Eye (tissue), 1 donor: ENCODE data around the gene ABCA6.
A peak's percentile ranks its signal among the peaks of the same experiment; 100 is the strongest.
"Not testable (repeated sequence)": the region's sequence is repeated elsewhere in the genome, so short reads cannot be mapped to it uniquely, and the experiment has no call there.

Source experiments
- DNase-seq: peaks from one replicate; pipeline ENCODE4 v3.0.0-alpha.2; 2015

ABCA6 gene

DNA sequence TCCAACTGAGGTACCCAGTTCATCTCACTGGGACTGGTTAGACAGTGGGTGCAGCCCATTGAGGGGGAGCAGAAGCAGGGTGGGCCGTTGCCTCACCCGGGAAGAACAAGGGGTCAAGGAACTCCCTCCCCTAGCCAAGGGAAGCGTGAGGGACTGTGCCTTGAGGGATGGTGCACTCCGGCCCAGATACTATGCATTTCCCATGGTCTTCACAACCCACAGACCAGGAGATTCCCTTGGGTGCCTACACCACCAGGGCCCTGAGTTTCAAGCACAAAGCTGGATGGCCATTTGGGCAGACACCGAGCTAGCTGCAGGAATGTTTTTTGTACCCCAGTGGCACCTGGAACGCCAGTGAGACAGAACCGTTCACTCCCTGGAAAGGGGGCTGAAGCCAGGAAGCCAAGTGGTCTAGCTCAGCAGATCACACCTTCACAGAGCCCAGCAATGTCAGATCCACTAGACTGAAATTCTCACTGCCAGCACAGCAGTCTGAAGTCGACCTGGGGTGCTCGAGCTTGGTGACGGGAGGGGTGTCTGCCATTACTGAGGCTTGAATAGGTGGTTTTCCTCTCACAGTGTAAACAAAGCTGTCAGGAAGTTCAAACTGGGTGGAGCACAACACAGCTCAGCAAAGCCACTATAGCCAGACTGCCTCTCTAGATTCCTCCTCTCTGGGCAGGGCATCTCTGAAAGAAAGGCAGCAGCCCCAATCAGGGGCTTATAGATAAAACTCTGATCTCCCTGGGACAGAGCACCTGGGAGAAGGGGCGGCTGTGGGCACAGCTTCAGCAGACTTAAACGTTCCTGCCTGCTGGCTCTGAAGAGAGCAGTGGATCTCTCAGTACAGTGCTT is 71.1 kb downstream of the ABCA6 start:
- not testable (repeated sequence) for DNase-seq

GRCh38 chr17:69069226-69069750 is 72.4 kb downstream of the ABCA6 start:
- DNase-seq, result peak; percentile 23

DNA sequence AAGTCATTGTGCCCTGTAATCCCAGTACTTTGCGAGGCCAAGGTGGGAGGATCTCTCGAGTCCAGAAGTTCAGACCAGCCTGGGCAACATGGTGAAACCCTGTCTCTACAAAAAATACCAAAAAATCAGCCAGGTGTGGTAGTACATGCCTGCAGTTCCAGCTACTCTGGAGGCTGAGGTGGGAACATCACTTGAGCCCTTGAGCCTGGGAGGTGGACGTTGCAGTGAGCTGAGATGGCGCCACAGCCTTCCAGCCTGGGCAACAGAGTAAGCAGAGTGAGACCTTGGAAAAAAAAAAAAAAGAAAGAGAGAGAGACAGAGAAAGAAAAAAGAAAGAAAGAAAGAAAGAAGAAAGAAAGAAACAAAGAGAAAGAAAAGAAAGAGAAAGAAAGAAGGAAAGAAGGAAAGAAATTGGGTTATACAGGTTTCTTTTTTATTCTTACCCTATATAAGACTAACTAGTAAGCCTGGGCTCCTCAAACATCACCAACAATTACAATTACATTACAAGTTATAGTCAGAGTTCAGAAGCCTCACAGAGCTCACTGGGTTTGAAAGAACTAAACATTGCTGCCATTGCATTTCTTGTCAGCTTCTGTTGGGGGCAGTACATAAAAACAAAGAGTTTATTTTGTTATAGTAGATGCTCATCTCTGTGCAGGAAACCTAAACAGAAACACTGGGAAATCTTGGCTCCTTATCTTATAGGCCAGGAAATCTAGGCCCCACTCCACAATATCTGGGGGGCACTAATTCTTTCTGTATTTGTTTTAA is 74.2 kb downstream of the ABCA6 start:
- DNase-seq, result no peak

DNA sequence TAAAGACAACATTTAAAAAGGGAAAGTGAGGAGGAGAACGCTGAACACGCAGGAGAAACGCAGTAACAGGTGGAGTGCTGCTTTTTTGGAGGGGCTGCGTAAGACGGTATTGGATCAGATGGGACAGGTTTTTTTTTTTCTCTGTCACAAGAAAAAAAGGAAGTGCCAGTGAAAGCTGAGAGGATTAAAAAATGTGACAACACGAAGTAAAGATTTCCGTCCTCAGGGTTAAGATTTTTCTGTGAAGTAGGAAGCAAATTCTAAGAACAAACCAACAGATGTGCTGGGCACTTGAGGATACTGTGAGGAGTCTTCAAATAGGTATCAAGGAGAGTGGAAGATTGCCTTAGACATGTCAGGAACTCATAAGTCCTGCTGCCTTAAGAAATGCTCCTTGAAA is 75.2 kb downstream of the ABCA6 start:
- no peak for DNase-seq

DNA sequence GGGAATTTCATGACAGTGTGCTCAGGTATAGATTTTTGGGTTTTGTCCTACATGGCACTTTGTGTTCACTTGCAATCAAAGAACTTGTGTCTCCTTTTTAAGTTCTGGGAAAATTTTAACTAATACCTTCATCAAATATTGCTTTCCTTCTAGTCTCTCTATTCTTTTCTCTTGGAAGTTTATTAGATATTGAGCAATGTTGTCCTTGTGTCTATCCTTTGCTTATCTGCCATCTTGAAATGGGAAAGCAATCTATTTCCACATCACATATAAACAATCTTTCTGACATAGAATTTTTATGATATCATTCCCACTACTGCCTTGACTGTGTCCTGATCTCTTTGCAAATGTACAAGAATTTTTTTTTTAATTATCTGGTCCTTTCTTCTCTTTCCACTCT is 76.6 kb downstream of the ABCA6 start:
- no peak for DNase-seq

DNA sequence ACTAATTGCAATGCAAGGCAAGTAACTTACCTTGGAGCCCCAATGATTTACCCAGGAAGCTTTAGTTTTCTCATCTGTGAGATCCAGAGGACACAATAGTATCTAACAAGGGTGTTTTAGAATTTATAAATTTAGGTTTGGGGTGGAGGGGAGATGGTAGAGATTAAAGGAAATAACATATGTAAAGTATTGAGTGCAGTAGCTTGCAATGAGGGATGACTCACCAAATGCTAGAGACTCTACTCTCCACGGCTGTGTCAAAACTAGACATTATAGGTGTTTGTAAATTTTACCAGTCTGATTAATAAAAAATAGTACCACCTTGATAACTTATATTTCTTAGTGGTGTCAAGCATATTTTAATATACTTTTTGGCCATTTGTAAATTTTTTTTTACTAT is 77.2 kb downstream of the ABCA6 start:
- no peak for DNase-seq

GRCh38 chr17:69064001-69064400 is 77.7 kb downstream of the ABCA6 start:
- no peak for DNase-seq

- DNase-seq, result peak; percentile 8
Observed at GRCh38 chr17:69062860-69063581, 78.7 kb downstream of the ABCA6 start.

DNA sequence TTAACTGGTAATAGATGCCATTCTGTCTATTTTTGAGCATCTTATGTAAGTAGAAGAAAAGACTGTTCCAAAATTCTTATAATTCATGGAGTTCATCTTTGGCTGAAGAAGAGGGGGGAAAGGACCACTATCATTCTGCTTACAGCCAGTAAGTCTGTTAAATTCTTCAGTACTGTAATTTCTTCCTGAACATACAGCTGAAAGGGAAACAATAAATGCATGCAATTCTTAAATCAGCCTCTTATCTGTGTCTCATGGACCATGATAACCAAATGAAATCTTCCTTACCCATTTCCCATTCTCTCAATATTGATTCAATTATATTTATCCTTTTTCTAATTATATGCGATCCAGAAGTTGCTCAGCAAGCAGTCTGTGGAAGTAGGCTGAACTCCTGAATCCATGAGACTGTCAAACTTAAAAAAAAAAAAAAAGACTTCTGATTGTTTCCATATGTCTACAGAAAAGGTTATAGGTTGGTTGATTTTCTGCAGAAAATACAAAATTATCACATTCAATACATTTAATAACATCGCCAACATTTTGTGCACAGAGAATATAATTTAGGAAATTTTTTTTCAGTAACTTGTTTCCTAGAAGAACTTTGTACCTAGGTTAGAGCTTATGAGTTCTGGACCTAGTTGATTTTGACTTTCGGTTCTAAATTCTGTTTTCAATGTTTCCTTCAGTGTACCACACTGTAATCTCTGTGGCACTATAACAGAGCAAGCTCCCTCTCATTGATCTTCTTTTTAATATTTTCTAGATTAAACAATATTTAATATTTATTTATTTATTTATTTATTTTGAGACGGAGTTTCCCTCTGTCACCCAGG is 79.8 kb downstream of the ABCA6 start:
- DNase-seq, result peak; percentile 33

DNA sequence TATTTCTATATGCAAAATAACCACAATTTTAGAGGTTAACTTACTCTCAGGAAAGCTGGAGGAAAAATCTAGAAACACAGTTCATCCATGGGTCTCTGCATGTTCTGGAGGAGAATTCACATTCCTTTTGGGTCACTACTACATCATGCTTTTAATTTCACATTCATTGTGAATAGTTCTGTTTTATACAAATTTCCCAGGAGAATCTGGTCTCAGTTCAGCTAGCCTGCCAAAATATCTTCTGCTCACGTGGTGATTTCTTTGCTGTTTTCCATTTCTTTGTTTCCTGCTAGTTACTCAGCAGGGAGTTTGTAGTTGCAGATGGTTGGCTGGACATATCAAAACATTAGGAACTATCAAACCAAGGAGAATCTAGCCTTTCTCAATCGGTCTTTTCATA is 80.9 kb downstream of the ABCA6 start, which contains the start of gene ABCA9:
ABCA9 (minus strand) TSS at position 106 of the 400 bp plus-strand sequence. CDS start 9,801 bp downstream, outside the sequence.
- peak; percentile 78 for DNase-seq

- DNase-seq, result peak; percentile 18
Observed at GRCh38 chr17:69059458-69060175, 82.1 kb downstream of the ABCA6 start.

DNA sequence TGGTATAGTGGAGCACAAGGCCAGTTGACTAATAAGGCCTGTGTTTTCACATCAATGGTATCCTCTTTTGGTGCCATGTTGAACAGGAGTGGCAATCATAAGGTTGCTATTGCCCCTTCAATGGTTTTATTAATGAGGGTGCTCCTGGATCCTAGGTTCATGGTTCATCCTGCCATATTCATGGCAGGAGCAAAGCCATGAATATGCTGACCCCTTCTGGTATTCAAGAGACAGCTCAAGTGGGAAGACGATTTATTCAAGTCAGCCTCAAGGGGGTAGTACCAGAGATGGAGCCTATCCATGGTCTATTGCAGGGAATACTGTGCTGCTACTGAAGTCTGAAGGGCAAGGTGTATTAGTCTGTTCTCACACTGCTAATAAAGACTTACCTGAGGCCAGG is 83.5 kb downstream of the ABCA6 start:
- DNase-seq, result no peak

DNA sequence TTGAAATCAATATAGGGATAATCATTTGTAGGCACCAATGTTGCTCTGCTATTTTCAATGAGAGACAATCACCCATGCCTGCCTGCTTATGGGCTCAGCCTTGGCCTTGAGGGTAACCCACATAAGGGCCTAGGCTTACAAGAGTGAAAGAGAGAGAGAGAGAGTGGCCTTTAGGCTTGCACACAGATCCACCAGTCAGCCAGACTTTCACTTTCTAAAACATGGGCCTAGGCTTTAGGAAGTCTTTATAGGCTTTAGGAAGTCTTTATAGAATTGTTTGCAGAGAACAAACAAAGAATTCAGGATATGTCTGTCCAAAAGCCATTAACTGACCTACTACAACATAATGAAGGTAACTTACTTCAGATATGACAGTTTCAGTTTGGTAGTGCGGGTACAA is 84.4 kb downstream of the ABCA6 start:
- no peak for DNase-seq

DNA sequence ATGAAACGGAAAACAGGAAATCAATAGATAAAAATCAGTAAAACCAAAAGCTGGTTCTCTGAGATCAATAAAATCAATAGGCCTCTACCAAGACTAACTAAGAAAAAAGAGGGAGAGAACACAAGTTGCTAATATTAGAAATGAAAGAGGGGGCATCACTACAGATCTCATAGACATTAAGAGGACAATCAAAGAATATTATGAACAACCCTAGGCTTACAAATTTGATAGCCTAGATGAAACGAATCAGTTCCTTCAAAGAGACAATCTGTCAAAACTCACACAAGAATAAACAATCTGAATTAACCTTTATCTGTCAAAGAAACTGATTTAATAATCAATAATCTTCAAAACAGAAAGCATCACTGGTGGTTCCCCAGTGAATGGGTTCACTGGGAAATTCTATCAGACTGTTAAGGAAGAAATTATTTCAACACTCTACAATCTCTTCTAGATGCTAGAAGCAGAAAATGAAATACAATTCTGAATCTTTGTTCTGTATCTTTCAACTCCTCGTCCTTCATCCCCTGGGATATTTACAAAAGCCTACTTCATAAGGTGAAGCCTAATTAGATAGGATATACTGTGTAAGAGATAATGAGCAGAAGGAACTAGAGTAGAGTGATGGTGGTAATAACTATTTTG is 85.4 kb downstream of the ABCA6 start:
- DNase-seq, result no peak

DNA sequence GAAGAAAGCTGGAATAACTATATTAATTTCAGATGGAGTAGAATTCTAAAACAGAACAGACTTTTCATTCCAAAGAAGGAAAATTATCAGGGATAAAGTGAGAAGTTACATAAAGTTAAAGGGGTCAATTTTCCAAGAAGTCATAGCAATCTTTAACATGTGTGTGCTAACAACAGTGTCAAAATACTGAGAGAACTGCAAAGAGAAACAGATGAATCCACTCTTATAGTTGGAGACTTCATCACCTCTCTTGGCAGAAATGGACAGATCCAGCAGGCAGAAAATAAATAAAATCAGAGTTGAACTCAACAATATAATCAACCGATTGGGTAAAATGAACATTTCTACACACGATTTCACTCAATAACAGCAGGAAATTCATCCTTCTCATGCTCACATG is 86.4 kb downstream of the ABCA6 start:
- no peak for DNase-seq

DNA sequence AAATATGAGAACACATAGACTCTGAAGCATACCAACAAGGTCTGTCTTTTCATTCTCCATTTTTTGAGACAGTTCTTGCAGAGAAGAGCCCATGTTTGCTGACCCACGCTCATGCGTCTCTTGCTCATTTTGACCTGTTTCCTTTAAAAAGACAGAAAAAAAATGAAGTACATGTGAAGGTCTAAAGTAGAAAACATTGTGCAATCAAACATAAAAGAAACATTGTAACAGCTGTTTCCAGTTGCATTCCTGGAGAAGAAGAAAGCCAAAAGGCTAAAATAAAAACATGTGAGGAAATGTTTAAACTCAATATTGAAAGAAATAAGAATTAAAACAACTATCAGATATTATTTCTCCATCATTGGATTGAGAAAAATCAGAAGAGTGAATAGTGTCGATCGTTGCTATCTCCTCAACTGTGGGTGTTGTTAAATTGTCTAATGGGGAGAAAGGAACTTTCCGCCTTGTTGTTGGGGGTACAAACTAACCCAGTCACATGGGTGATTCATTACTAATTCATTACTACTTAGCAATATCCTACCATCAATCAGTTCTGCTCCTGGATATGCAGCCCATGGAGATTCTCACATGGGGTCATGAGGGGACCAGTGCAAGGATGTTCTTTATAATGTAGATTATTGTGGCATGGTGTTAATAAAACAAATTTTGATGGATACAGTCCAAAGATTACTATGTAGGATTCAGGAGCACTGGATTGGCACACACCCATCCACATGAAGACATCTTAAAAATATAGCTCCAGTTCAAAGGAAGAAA is 90.5 kb downstream of the ABCA6 start:
- peak; percentile 24 for DNase-seq

DNA sequence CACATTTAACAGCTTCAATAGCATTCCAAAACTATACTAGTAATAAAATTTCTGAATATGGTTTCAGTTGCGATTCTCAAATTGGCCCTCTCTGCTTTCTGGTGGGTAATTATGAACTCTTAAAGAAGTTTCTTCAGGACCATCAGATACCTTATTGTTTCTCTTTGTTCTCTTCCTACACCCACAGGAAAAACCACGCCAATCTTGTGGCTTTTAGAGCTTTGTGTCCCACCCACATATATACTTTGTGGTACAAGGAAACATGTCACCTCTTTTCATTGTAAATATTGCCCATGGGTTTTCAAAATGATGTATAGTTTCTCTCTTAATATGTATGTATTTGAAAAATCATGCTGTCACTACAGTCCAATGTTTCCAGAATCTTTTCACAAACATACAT is 93.1 kb downstream of the ABCA6 start:
- no peak for DNase-seq

GRCh38 chr17:69047368-69048263 is 94.1 kb downstream of the ABCA6 start:
- peak; percentile 10 for DNase-seq
